IMR-90 (cell line): Measurements from ENCODE around the gene ADGRG1. TPM values are rescaled to one million over a fixed set of nuclear protein-coding genes. Genes with fewer than 3 reads are reported as not detected.

Experiments
- ATAC-seq: fragments of 200-7000 bp; cut with Tn5 transposase; 2 replicates; pipeline ENCODE4 v1.9.1; 2020; ENCODE audit warnings: low read depth, mild to moderate bottlenecking, moderate library complexity
- BruUV-seq: library from RNA; stranded (reverse); fragments of 400-500 nt; replicated peaks from 2 replicates; lab custom pipeline; 2021; lab: Mats Ljungman, UMichigan
- CTCF ChIA-PET: fragments of 300-600 bp; formaldehyde crosslinking; extraction: SDS; loops from one replicate; lab custom pipeline; 2021; ENCODE audit warnings: antibody characterized with exemption; lab: Yijun Ruan, JAX
- POLR2A ChIA-PET: fragments of 300-600 bp; sonication (Branson Sonifier 250); formaldehyde crosslinking; loops from one replicate; lab custom pipeline; 2022; ENCODE audit warnings: antibody characterized with exemption; ENCODE audit not compliant: unreplicated experiment; lab: Charles Lee
- DNase-seq: peaks from one replicate; pipeline ENCODE4 v3.0.0; 2013
- H2AFZ ChIP-seq: replicated peaks from 2 replicates; pipeline ENCODE3; 2013; ENCODE audit warnings: low read length, mild to moderate bottlenecking; ENCODE audit not compliant: poor library complexity
- H2AK5ac ChIP-seq: 2 replicates; pipeline ENCODE4 v1.6.1; 2013; ENCODE audit warnings: low read depth, low read length, inconsistent platforms
- H2AK9ac ChIP-seq: replicated peaks from 2 replicates; pipeline ENCODE3; 2013; ENCODE audit warnings: mild to moderate bottlenecking, low read depth, low read length, moderate library complexity; ENCODE audit not compliant: poor library complexity
- H2BK120ac ChIP-seq: 2 replicates; pipeline ENCODE4 v1.6.1; 2013; ENCODE audit warnings: low read depth, low read length, inconsistent platforms
- H2BK15ac ChIP-seq: 3 replicates; pipeline ENCODE4 v1.6.1; 2013; ENCODE audit warnings: low read depth, low read length, inconsistent platforms
- H2BK20ac ChIP-seq: 2 replicates; pipeline ENCODE4 v1.6.1; 2013; ENCODE audit warnings: low read depth, mild to moderate bottlenecking, inconsistent platforms, low read length, moderate library complexity
- H2BK5ac ChIP-seq: 2 replicates; pipeline ENCODE4 v1.6.1; 2013; ENCODE audit warnings: mild to moderate bottlenecking, low read depth, low read length, inconsistent platforms; ENCODE audit not compliant: poor library complexity, severe bottlenecking
- H3K14ac ChIP-seq: replicated peaks from 2 replicates; pipeline ENCODE4 v1.6.1; 2013; ENCODE audit warnings: low read depth, low read length, inconsistent platforms
- H3K18ac ChIP-seq: 2 replicates; pipeline ENCODE4 v1.6.1; 2013; ENCODE audit warnings: low read depth, low read length, control low read depth
- H3K23ac ChIP-seq: 2 replicates; pipeline ENCODE4 v1.6.1; 2013; ENCODE audit warnings: low read depth, low read length, inconsistent platforms
- H3K27ac ChIP-seq: 2 replicates; pipeline ENCODE4 v1.5.1; 2013; ENCODE audit warnings: mild to moderate bottlenecking, control low read depth, low read length; ENCODE audit not compliant: insufficient read depth
- H3K27me3 ChIP-seq: 2 replicates; pipeline ENCODE4 v1.6.1; 2013; ENCODE audit warnings: low read length; ENCODE audit not compliant: control insufficient read depth, insufficient read depth
- H3K36me3 ChIP-seq: 2 replicates; pipeline ENCODE4 v1.6.1; 2013; ENCODE audit warnings: low read length, mixed read lengths; ENCODE audit not compliant: control insufficient read depth, insufficient read depth
- H3K4ac ChIP-seq: 2 replicates; pipeline ENCODE4 v1.6.1; 2013; ENCODE audit warnings: low read depth, low read length, inconsistent platforms
- H3K4me1 ChIP-seq: 2 replicates; pipeline ENCODE4 v1.6.1; 2013; ENCODE audit warnings: low read length, mixed read lengths; ENCODE audit not compliant: control insufficient read depth, insufficient read depth
- H3K4me2 ChIP-seq: 2 replicates; pipeline ENCODE4 v1.6.1; 2013; ENCODE audit warnings: low read depth, mild to moderate bottlenecking, control low read depth, low read length, moderate library complexity
- H3K4me3 ChIP-seq: 2 replicates; pipeline ENCODE4 v1.5.1; 2013; ENCODE audit warnings: low read depth, mild to moderate bottlenecking, control low read depth, low read length, moderate library complexity; ENCODE audit not compliant: insufficient read depth
- H3K56ac ChIP-seq: 2 replicates; pipeline ENCODE4 v1.6.1; 2013; ENCODE audit warnings: low read length, inconsistent platforms; ENCODE audit not compliant: insufficient read depth; ENCODE audit errors: extremely low read depth
- H3K79me1 ChIP-seq, 2 experiments: 2 replicates each; pipeline ENCODE4 v1.6.1; 2013; ENCODE audit warnings: low read length in 2 of 2, inconsistent platforms in 1 of 2, low read depth in 1 of 2
- H3K9ac ChIP-seq: 2 replicates; pipeline ENCODE4 v1.6.1; 2013; ENCODE audit warnings: low read depth, low read length, control low read depth
- H3K9me1 ChIP-seq: 2 replicates; pipeline ENCODE4 v1.6.1; 2013; ENCODE audit warnings: low read length, inconsistent platforms; ENCODE audit not compliant: insufficient read depth
- H3K9me3 ChIP-seq: 2 replicates; pipeline ENCODE4 v1.6.1; 2013; ENCODE audit warnings: low read length; ENCODE audit not compliant: control insufficient read depth, insufficient read depth
- H4K20me1 ChIP-seq: 2 replicates; pipeline ENCODE4 v1.6.1; 2013; ENCODE audit warnings: low read length, inconsistent platforms; ENCODE audit not compliant: insufficient read depth
- H4K5ac ChIP-seq: 2 replicates; pipeline ENCODE4 v1.6.1; 2013; ENCODE audit warnings: mild to moderate bottlenecking, low read depth, low read length, control low read depth
- H4K8ac ChIP-seq, 2 experiments: 2 replicates each; pipeline ENCODE4 v1.6.1; 2013; ENCODE audit warnings: low read depth in 2 of 2, low read length in 2 of 2, control low read depth in 1 of 2, inconsistent platforms in 1 of 2
- H4K91ac ChIP-seq: 2 replicates; pipeline ENCODE4 v1.6.1; 2013; ENCODE audit warnings: low read depth, low read length, inconsistent platforms; ENCODE audit not compliant: insufficient read depth
- CEBPB ChIP-seq: IDR thresholded peaks from 2 replicates; pipeline ENCODE4 v1.6.1; 2012; ENCODE audit warnings: low read depth, low read length, improper control_type of control experiment
- CTCF ChIP-seq: conservative IDR thresholded peaks from 2 replicates; pipeline ENCODE4 v1.5.1; 2012; ENCODE audit warnings: mild to moderate bottlenecking, low read depth, low read length, improper control_type of control experiment
- MXI1 ChIP-seq: IDR thresholded peaks from 2 replicates; pipeline ENCODE4 v1.6.1; 2012; ENCODE audit warnings: low read depth, mild to moderate bottlenecking, low read length, moderate library complexity, borderline replicate concordance
- NFE2L2 ChIP-seq: fragments of 150-350 bp; IDR thresholded peaks from 2 replicates; pipeline ENCODE4 v1.6.1; 2016; ENCODE audit warnings: low read depth, mild to moderate bottlenecking, low read length
- RCOR1 ChIP-seq: IDR thresholded peaks from 2 replicates; pipeline ENCODE4 v1.6.1; 2012; ENCODE audit warnings: mild to moderate bottlenecking, low read length, improper control_type of control experiment; ENCODE audit not compliant: insufficient replicate concordance
- RFX5 ChIP-seq: IDR thresholded peaks from 2 replicates; pipeline ENCODE4 v1.8.0; 2012; ENCODE audit warnings: low read depth, mild to moderate bottlenecking, low read length, moderate library complexity
- USF2 ChIP-seq: fragments of 150-350 bp; IDR thresholded peaks from 2 replicates; pipeline ENCODE4 v1.6.1; 2017; ENCODE audit warnings: mild to moderate bottlenecking, antibody characterized with exemption, low read length, low read depth
- WGBS, 2 experiments: methylation state at CpG; one replicate each; pipeline versions ENCODE4 v1.1.5 to v1.1.7; 2013; ENCODE audit warnings: missing lambda C conversion rate in 2 of 2; ENCODE audit not compliant: insufficient read length in 1 of 2; ENCODE audit errors: extremely low coverage in 2 of 2; 5-methylcytosine and 5-hydroxymethylcytosine counted together
- dilution Hi-C: fragments of 300-500 bp; cut with HindIII; formaldehyde crosslinking; loops from one replicate; pipeline ENCODE4 v1.14.3; 2018; ENCODE audit warnings: low sequenced_read_pairs; ENCODE audit not compliant: unreplicated experiment
- in situ Hi-C: fragments of 300-500 bp; cut with MboI; formaldehyde crosslinking; loops from 3 replicates; pipeline ENCODE4 v1.14.3; 2019; ENCODE audit warnings: low sequenced_read_pairs, inconsistent platforms, mixed read lengths
- intact Hi-C: fragments of 100-400 bp; cut with micrococcal nuclease; formaldehyde crosslinking; loops from 2 replicates; pipeline ENCODE4 v1.10.0; 2022
- polyA plus RNA-seq, 3 experiments: library from polyadenylated mRNA; depleted of rRNA; stranded (reverse); fragments of >200 nt; gene quantifications; 2 replicates each; pipeline ENCODE4 v1.2.3, GENCODE V29; 2012; ENCODE audit warnings: low replicate concordance in 1 of 3
- total RNA-seq: library from RNA; depleted of rRNA; stranded (reverse); fragments of >200 nt; gene quantifications from 2 replicates; pipeline ENCODE4 v1.2.3, GENCODE V29; 2012

Gene ADGRG1
- total and polyA plus RNA-seq, 2 of the 4 experiments (the other 2 are of a cell fraction) = 0.90 to 8.4 TPM

- H4K8ac ChIP-seq = no peak overlapping the region
- H4K91ac ChIP-seq = no peak overlapping the region
- H3K4ac ChIP-seq = no peak overlapping the region
- H3K9me3 ChIP-seq = no peaks in the 10 kb centered on the region
- no peaks in the 10 kb centered on the region for H3K36me3 ChIP-seq
- H3K4me1 ChIP-seq = no peaks in the 10 kb centered on the region
- intact Hi-C loops (no loop called here), in situ Hi-C loops (no loop called here), dilution Hi-C loops (no loop called here)
- no peak overlapping the region for H2BK20ac ChIP-seq
- H3K27me3 ChIP-seq = peaks cover 70% of the 10 kb centered on the region
- no peak overlapping the region for H2BK15ac ChIP-seq
- no peak overlapping the region for H3K14ac ChIP-seq
- H4K5ac ChIP-seq = no peak overlapping the region
- no peak overlapping the region for H2AK9ac ChIP-seq
- no peak overlapping the region for H3K4me3 ChIP-seq
- no peak overlapping the region for H2AK5ac ChIP-seq
- ATAC-seq (no peak), DNase-seq (no peak)
- BruUV-seq = no TSS peak
- H3K18ac ChIP-seq = no peak overlapping the region
- H3K56ac ChIP-seq = no peak overlapping the region
- no peaks in the 10 kb centered on the region for H3K79me1 ChIP-seq
- H3K9ac ChIP-seq = no peak overlapping the region
- ChIA-PET CTCF (interaction anchor here (1.0 kb wide), 1 partner anchor 111 kb away, joined by 3 read pairs; no protein-coding TSS in a partner anchor), POLR2A (no interaction called here)
- H3K9me1 ChIP-seq = no peaks in the 10 kb centered on the region
- no peak overlapping the region for H2AFZ ChIP-seq
- WGBS, 2 experiments = no CpG with 5 or more reads among the region's 3 CpGs
- TF ChIP-seq NFE2L2 (no peak), CEBPB (no peak), RFX5 (no peak), CTCF (no peak), RCOR1 (no peak), MXI1 (no peak), USF2 (no peak)
- no peak overlapping the region for H2BK5ac ChIP-seq
- H4K20me1 ChIP-seq = no peaks in the 10 kb centered on the region
- no peak overlapping the region for H2BK120ac ChIP-seq
- no peak overlapping the region for H3K23ac ChIP-seq
- H3K27ac ChIP-seq = no peak overlapping the region
- H3K4me2 ChIP-seq = no peak overlapping the region
Observed at GRCh38 chr16:57687363-57687929, 59.0 kb downstream of the ADGRG1 start.
